GM08714 (cell line): ENCODE data around the gene GLUD1.
A peak's percentile ranks its signal among the peaks of the same experiment; 100 is the strongest.
"Not testable (repeated sequence)": the region's sequence is repeated elsewhere in the genome, so short reads cannot be mapped to it uniquely, and the experiment has no call there.

ENCODE experiments used
- H3K4me3 ChIP-seq: fragments of 200-500 bp; sonication (Bioruptor generic); 2 replicates; pipeline ENCODE4 v1.5.1; 2014; ENCODE audit warnings: mild to moderate bottlenecking, low read length, inconsistent platforms
- ZNF274 ChIP-seq: IDR thresholded peaks from 2 replicates; pipeline ENCODE4 v1.6.1; 2012; ENCODE audit warnings: mild to moderate bottlenecking, low read depth, low read length

The GLUD1 gene

DNA sequence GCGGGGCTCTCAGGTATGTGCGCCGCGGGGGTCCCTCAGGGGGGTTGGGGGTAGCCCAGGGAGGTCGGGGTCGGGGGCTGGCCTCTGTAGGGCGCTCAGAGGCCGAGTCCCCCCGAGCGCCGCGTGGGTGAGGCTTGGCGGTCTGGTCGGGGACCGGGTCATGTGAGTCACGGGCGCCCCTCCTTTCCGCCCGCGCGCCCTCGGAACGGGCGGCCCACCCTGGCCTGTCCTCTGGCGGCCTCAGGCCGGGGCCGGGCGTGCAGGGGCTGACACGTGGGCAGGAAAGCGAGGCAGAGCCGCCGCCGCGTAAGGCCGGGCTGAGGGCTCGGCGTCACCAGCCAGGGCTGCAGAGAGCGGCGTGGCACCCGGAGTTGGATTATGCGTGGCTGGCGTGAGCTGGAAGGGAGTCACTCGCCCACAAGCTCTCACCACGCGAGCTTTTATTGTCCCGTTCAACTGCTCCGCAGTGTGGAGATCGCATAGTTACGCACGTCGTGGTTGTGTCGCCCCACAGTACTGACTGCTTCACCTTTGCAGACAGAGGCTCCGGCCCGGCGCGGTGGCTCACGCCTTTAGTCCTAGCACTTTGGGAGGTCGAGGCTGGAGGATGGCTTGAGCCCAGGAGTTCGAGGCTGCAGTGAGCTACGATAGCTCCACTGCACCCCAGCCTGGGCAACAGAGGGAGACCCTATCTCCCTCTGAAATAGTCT is 748 bp upstream of the GLUD1 start:
- TF ChIP-seq ZNF274, result no peak
- peak overlapping the region; percentile 73 for H3K4me3 ChIP-seq

DNA sequence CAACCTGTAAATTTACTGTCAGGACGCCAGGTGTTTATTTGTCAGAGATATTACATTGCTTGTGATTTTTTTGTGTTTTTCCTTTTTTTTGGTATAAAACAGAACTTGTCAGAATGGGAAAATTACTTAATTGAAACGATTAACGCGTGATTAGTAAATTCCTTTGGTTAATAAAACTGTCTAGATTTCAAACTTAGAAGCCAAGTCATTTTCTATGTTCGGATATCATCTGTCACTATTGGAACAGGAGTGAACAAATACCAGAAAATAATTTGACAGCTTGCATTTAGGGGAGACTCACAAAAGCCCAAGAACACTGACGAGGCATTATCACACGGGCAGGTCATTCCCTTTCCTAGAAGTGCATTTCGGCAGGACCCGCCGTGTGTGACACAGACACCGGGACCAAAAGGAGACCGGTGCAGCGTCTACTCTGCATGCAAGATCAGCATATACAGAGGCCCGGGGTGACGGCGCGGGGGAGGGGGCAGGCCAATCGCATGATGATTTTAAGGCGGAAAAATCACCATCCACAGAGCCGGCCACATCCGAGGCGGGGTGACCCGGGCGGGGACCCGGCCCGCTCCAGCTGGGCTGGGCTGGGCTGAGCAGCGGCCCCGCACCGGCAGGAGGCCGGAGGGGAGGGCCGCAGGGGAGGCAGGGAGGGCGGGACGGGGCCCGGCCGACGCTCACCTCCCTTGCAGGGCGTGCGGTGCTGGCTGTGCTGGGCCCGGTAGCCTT is 841 bp downstream of the GLUD1 start:
- TF ChIP-seq ZNF274, result no peak
- peak overlapping the region; percentile 96 for H3K4me3 ChIP-seq

DNA sequence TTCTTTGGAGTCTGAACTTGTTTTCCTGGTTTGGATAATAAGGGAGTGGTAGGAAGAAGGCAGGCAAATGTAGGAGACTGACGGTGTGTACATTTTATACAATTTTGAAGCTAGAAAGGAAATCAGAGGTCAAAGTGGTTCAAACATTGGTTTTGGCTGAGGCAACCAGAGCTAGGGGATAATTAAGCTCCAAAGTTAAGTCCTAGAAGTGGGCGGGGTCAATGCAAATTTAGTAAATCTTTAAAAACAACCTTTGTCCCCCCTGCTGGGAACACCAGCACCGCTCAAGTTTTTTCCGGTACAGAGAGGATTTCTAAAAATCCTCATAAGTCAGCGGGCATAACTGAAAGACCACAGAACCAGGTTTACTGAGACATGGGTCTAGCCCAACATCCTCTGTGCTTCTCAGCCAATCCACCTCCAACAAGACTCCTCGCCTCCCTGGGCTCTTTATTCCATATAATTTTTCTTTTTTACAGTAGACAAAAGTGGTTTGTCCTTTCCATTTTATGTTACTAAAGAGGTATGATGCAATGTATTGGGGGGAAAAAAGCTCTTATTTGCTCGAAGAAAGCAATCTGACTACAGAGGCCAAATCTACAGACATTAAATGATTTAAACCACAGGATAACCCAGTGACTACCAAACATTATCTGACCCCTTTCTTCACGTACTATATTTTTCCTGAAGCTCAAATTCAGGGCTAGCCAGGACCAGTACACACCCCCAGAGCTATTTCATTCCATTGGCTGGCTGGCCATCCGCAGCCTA is 1.6 kb downstream of the GLUD1 start:
- no peak for TF ChIP-seq ZNF274
- H3K4me3 ChIP-seq, result peak overlapping the region; percentile 96

DNA sequence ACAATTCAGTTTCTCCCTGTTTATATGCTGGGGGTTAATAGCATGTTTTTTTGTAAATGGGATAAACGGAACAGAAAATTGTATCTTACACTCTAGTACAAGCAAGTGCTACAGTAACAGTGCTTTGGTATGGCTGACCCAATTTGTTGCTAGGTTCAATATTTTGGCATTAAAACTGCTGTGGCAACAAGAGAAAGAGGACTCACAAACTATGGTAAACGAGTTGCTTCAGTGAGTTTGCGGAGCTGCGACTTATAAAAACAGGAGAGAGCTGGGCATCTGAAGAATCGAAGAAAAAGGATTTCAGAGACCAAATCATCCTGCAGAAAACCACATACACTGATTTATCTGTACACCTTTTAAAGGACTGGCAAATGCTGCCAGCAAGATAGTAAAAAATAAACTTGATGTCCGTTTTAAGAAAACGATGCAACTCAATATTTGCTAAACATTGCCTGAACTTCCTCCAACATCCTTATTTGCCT is 2.2 kb downstream of the GLUD1 start:
- no peak for TF ChIP-seq ZNF274
- peak overlapping the region; percentile 96 for H3K4me3 ChIP-seq

DNA sequence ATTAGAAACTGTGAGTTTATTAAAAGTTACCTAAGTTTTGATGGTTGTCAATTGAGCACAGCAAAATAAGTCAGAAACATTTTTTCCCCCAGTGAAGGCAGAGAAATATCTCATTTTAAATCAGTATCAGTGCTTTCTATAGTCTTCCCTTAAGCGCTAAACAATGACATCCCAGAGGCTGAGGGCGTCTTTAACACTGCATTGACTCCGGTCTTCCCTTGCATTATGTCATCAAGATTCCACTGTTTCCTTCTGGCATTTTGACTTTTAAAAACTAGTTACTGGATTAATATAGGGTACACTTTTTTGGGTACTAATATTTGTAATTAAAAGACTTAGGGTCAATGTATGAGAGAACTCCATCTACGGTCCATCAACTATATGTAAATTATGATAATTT is 3.9 kb downstream of the GLUD1 start:
- TF ChIP-seq ZNF274, result no peak
- no peak overlapping the region for H3K4me3 ChIP-seq

DNA sequence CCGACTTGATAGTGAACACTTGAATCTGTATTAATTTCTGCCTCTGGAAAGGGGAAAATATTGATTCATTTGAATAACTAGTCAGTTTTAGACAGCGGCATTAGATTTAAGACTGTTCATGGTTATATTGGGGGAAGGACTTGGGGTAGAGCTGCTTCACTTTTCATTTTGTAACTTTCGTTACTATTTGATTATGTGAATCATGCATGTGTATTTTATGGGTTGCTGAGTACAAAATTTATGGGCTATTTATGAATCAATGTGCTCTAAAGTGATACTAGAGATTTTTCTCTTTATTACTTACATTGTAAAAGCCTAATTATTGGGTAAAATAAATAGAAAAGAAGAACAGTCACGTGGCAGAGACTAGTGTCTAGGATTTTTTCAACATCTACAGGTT is 4.9 kb downstream of the GLUD1 start:
- H3K4me3 ChIP-seq, result no peak overlapping the region
- no peak for TF ChIP-seq ZNF274

DNA sequence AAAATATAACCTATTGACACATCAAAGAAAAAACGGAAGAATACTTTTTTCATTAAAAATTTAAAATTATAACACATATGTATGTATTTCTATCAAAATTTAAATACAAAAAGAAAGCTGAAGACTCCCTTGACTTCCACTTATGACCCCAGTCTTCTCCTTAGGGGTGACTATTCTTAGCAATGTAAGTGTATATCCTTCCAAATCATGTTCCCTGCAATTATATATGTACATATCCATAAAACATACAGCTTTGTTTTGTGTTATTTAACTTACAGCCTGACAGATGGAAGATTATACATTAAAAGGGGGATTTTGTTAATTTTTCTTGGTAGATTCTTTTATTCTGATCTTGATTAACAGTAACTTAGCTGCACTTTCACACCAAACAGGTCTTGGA is 9.1 kb downstream of the GLUD1 start:
- no peak for TF ChIP-seq ZNF274
- no peak overlapping the region for H3K4me3 ChIP-seq

DNA sequence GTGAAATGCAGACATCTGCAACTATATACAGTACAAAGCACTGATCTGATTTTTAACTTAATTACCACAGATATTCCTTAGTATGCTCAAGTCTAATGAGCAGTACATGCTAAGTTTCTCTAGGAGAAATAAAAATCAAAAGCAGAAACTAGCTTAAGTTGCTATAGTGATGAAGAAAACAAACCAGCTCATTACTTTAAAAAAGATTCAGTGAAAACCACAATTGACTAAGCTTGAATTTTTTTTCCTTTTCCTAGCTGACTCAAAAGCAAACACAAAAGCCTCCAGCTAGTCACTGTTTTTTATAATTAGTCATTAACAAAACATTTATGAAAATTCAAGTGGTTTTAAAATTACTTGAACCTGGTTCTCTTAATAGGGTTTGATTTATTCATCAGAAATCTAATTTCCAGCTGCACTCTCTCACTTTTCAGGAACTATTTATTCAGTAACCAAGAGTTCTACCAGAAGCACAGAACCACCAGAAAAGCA is 10.3 kb downstream of the GLUD1 start:
- H3K4me3 ChIP-seq, result not testable (repeated sequence)

DNA sequence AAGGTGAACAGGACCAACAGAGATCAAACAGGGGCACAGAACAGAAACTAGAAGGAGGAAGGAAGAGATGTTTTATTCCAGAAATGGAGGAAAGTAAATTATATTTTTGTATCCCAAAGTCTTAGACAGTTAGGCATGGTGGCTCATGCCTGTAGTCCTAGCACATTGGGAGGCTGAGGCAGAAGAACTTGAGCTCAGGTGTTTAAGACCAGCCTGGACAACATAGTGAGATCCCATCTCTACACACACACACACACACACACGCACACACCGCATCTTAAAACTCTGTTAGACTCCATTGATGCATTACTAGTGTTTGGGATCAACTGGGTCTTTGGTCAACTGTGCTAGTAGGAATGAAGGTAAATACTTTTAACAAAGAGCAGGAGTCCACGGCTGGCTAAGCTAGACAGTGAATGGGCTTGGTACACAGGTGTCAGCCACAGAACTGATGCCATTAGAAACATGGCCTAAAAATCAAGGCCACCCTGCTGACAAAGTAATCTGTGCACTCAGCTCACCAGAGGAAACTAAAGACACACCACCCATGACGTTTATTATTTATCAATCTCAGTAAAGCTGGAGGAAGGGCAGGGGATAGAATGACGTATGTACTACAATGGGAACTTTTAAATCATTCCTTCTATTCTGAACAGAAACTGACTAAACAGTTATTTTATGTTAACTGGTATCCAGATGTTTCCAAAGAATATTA is 10.9 kb downstream of the GLUD1 start:
- not testable (repeated sequence) for H3K4me3 ChIP-seq

DNA sequence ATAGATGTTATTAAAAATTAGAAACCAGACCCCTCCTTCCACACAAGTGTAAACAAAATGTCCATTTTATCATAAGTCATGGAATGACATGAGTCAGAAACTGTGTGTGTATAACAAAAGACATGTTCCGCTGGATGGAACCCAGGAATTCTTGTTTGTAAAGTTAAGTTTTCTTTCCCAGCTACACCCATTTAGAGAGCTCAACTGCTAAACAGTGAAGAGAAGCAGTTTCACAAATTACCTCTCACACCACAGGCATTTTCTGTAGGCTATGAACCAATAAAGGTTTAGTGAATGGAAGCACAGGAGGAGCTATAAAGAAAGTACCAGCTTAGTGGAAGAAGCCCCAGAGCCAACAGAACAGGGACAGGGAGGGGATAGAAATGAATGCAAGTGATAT is 12.4 kb downstream of the GLUD1 start:
- H3K4me3 ChIP-seq, result not testable (repeated sequence)

DNA sequence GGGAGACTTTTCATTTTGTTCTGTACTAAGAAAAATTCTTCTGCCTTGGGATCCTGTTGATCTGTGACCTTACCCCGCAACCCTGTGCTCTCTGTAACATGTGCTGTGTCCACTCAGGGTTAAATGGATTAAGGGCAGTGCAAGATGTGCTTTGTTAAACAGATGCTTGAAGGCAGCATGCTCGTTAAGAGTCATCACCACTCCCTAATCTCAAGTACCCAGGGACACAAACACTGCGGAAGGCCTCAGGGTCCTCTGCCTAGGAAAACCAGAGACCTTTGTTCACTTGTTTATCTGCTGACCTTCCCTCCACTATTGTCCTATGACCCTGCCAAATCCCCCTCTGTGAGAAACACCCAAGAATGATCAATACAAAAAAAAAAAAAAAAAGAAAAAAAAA is 13.1 kb downstream of the GLUD1 start:
- H3K4me3 ChIP-seq, result not testable (repeated sequence)

DNA sequence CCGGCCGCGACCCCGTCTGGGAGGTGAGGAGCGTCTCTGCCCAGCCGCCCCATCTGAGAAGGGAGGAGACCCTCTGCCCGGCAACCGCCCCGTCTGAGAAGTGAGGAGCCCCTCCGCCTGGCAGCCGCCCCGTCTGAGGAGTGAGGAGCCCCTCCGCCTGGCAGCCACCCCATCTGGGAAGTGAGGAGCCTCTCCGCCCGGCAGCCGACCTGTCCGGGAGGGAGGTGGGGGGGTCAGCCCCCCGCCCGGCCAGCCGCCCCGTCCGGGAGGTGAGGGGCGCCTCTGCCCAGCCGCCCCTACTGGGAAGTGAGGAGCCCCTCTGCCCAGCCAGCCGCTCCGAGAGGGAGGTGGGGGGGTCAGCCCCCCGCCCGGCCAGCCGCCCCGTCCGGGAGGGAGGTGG is 14.0 kb downstream of the GLUD1 start:
- H3K4me3 ChIP-seq, result not testable (repeated sequence)

DNA sequence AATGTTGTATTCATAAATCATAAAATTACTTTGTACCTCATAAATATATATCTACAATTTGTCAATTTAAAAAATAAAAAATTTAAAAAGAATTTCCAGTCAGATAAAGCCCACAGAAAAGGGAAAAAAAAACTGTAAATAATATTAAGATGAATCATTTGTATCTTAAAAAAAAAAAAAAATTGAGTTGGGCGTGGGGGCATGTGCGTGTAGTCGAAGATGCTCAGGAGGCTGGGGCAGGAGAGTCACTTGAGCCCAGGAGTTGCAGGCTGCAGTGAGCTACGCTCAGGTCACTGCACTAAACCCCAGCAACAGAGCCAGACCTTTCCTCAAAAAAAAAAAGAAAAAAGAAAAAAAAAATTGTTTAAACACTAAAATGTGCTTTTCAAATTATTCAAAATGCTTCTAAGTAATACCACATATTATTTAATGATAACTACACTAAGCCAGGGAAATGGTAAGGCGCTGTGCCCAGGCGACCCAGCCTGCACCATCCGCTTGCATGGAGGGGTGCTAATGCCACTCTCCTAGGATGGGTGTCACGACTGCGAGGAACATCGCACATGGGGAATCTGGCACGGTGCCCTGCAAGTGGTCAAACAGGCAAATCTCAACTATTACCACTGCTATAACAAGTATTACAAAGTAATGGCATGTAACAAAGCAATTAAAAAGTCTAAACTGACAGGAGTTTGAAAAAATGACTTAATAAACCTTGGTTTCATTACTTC is 15.4 kb downstream of the GLUD1 start:
- no peak for TF ChIP-seq ZNF274
- no peak overlapping the region for H3K4me3 ChIP-seq

DNA sequence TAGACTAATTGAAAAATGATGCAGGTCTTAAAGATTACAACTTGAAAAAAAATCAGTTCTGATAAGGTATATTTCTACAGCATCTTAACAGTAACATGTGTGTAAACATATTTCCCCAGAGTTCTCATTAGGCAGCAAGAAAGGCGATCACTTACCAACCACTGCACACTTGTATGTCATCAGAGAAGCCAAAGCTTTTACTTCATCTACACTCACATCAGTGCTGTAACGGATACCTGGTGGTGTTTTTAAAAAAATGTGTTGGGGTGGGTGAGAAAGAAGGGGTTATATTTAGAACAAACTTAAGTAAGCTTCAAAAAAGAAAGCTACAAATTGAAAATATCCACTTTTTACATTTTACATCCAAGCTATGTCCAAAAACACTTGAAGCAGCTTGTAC is 18.2 kb downstream of the GLUD1 start:
- not testable (repeated sequence) for H3K4me3 ChIP-seq
